Astrocyte of the cerebellum (primary cell): Measurements from ENCODE around the gene SEC61A1.

Experiments used
- DNase-seq: peaks from one replicate; pipeline ENCODE4 v3.0.0-alpha.2; 2011; ENCODE audit warnings: low read depth
- H3K4me3 ChIP-seq: 2 replicates; pipeline ENCODE4 v1.5.1; 2011; ENCODE audit warnings: mild to moderate bottlenecking, low read depth, low read length, moderate library complexity
- CTCF ChIP-seq: IDR thresholded peaks from 2 replicates; pipeline ENCODE4 v1.5.1; 2012; ENCODE audit warnings: low read length, low read depth, moderate library complexity, mild to moderate bottlenecking; ENCODE audit errors: missing control alignments
- in situ Hi-C: cut with HindIII; loops from 2 replicates; pipeline ENCODE4 v1.10.0; 2017; ENCODE audit warnings: low sequenced_read_pairs

SEC61A1 gene

GRCh38 chr3:128053614-128054013, 1.4 kb downstream of the SEC61A1 start:
- in situ Hi-C loops, result no loop called here
- DNase-seq, result no peak
- no peak for TF ChIP-seq CTCF
- H3K4me3 ChIP-seq, result peak overlapping the region; percentile 97

GRCh38 chr3:128054367-128054766, 2.1 kb downstream of the SEC61A1 start:
- peak overlapping the region; percentile 97 for H3K4me3 ChIP-seq
- in situ Hi-C loops, result no loop called here
- DNase-seq, result no peak
- no peak for TF ChIP-seq CTCF

DNA sequence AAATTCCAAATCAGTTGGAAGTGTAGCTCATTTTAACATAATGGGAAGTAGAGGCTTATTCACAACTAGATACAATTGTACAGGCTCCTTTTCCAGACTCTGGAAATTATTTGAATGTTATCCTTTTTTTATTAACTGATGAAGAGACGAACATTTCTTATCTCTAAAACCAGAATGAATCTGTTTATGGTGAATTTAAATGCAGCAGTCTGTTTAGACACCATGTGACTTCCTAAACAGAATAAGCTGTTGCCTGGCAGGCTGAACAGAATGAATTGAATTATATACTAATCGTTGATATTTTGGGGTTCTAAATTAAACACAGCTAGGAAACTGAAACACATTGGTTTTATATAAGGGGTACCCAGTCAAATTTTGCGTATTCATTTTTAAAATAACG, 4.0 kb downstream of the SEC61A1 start:
- no peak for DNase-seq
- H3K4me3 ChIP-seq, result no peak overlapping the region
- no peak for TF ChIP-seq CTCF
- in situ Hi-C loops, result no loop called here

DNA sequence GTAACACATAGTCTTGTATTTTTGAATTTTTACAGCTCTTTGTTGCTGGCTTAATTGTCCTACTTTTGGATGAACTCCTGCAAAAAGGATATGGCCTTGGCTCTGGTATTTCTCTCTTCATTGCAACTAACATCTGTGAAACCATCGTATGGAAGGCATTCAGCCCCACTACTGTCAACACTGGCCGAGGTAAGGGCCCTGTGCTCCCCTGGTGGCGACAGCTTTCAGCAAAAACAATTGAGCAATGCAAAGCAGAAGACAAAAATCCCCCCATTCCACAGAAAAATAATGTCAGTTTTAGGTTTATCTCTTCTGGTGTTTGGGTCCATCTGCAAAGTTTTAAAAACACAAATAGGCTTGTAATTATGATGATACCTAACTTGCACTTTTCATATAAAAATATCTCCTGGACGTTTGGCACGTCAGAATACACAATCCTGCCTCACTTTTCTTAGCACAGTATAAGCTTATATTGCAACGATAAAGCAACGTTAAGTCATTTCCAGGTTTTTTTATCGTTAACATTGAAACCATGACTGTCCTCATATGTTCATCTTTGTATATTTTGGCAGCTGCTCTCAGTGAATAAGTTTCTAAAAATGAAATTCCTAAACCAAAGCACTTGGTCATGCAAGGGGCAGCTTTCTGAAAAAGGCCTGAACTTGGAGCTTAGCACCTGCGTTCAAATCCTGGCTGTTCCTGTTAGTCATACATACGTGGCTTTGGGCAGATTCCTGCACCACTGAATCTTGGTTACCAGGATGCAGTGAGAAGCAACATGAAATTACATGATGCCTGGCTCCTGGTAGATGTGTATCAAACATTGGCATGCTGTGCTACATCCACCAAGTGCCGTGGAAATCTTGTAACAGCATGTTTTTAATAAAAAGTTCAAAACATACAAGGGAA, 8.5 kb downstream of the SEC61A1 start:
- H3K4me3 ChIP-seq, result no peak overlapping the region
- in situ Hi-C loops, result no loop called here
- DNase-seq, result peak; percentile 77
- TF ChIP-seq CTCF, result peak; percentile 37

DNA sequence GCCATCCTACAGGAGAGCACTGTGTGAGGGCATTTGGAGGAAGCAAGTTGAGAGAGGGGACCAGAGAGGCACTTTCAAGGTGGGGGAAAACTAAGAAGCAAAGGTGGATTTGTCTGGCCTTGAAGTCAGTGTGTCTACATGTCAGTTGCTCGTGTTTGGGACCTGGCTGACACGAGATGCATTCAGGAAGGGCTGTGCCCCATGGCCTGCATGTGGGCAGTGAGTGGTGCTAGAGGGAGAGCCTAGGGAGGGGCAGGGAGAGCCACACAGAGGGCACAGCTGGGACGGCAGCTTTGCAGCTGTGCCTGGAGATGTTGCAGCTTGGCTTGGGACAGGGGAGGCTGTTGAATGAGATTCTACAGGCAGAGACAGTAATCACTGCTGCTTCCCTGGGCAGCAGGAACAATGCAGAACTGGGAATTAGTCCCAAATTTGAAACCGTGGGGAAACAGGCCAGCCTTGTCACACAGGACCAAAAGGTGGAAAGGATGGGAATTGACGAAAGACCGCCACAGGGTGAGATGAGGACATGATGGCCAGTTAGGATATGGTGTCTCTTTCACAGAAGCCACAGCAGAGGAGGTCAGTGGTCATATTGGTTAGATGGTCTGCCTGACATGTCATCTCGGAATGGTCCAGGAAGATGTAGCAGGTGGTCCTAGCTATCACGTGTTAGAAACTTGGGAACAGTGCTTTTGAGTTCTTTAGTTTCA, 10.0 kb downstream of the SEC61A1 start:
- H3K4me3 ChIP-seq, result no peak overlapping the region
- in situ Hi-C loops, result no loop called here
- no peak for TF ChIP-seq CTCF
- no peak for DNase-seq

DNA sequence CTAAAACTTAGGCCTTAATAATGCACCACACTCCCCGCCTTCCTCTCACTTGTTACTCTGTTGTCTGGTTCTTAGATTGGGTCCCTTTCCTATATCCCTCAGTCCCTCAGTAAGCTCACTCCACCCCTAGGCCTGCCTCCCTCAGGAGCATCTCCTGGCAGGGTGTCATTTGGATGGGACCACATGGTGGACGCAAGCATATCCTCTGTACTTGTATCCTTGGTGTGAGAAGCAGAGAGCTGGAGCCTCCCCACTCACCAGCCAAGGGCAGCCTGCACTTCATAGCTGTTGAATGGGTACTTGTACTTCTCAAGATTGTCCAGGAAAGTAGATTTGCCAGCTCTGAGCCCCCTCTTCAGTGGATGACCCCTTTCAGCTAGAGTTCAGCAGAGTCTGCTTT, 11.6 kb downstream of the SEC61A1 start:
- in situ Hi-C loops, result no loop called here
- no peak for TF ChIP-seq CTCF
- DNase-seq, result no peak
- no peak overlapping the region for H3K4me3 ChIP-seq
